NCI-H524 treated with DMSO at 0.1 percent for 48 hours (cell line): ENCODE data around the gene IKBKE.
A peak's percentile ranks its signal among the peaks of the same experiment; 100 is the strongest.

Experiments
- DNase-seq: peaks from one replicate; lab custom pipeline; 2025; lab: John Stamatoyannopoulos, UW

The IKBKE gene

GRCh38 chr1:206512058-206512850 is 42.0 kb downstream of the IKBKE start:
- DNase-seq: no peak

- DNase-seq: no peak
Observed at GRCh38 chr1:206512851-206513180, 42.5 kb downstream of the IKBKE start.

GRCh38 chr1:206513312-206514111 is 43.2 kb downstream of the IKBKE start:
- no peak for DNase-seq

GRCh38 chr1:206514813-206515387 is 44.6 kb downstream of the IKBKE start:
- no peak for DNase-seq

- DNase-seq: no peak
Observed at GRCh38 chr1:206516728-206516990, 46.4 kb downstream of the IKBKE start.

- peak; percentile 69 for DNase-seq
Observed at GRCh38 chr1:206517784-206518183, 47.5 kb downstream of the IKBKE start.

- no peak for DNase-seq
Observed at GRCh38 chr1:206518206-206518605, 47.9 kb downstream of the IKBKE start.

GRCh38 chr1:206518743-206519142 is 48.5 kb downstream of the IKBKE start:
- DNase-seq: no peak

- DNase-seq: no peak
Observed at GRCh38 chr1:206521127-206521526, 50.9 kb downstream of the IKBKE start.

GRCh38 chr1:206521694-206522402 is 51.6 kb downstream of the IKBKE start:
- no peak for DNase-seq

GRCh38 chr1:206524739-206525364 is 54.6 kb downstream of the IKBKE start:
- DNase-seq: no peak

GRCh38 chr1:206526064-206526911 is 56.0 kb downstream of the IKBKE start:
- no peak for DNase-seq

- no peak for DNase-seq
Observed at GRCh38 chr1:206529425-206529824, 59.1 kb downstream of the IKBKE start.

GRCh38 chr1:206532368-206532767 is 62.1 kb downstream of the IKBKE start:
- no peak for DNase-seq

- DNase-seq: no peak
Observed at GRCh38 chr1:206534552-206534951, 64.3 kb downstream of the IKBKE start.

GRCh38 chr1:206535853-206536188 is 65.5 kb downstream of the IKBKE start:
- DNase-seq: no peak

- no peak for DNase-seq
Observed at GRCh38 chr1:206537141-206537540, 66.9 kb downstream of the IKBKE start.

GRCh38 chr1:206538086-206538770 is 68.0 kb downstream of the IKBKE start:
- DNase-seq: no peak

- DNase-seq: no peak
Observed at GRCh38 chr1:206538901-206539640, 68.8 kb downstream of the IKBKE start.
